SU-DHL-6 (cell line): ENCODE measurements around the gene UBE2O.

Experiments used
- H2AFZ ChIP-seq: fragments of 200-600 bp; sonication (generic); 2 replicates; pipeline ENCODE4 v1.6.1; 2014; ENCODE audit warnings: low read depth, mild to moderate bottlenecking, moderate library complexity, mixed read lengths, antibody characterized with exemption, low read length; ENCODE audit not compliant: severe bottlenecking
- H3F3A ChIP-seq: fragments of 200-600 bp; shearing (Covaris generic); 2 replicates; pipeline ENCODE4 v1.6.0; 2016; ENCODE audit warnings: antibody characterized with exemption, mild to moderate bottlenecking; ENCODE audit not compliant: insufficient read depth
- H3K27ac ChIP-seq: fragments of 200-600 bp; sonication (generic); 2 replicates; pipeline ENCODE4 v1.5.1; 2016; ENCODE audit warnings: low read depth, mild to moderate bottlenecking, low read length, moderate library complexity, mixed read lengths
- H3K27me3 ChIP-seq: fragments of 200-600 bp; sonication (generic), shearing (Covaris generic); 2 replicates; pipeline ENCODE4 v1.6.0; 2014; ENCODE audit warnings: mild to moderate bottlenecking, low read length
- H3K36me3 ChIP-seq: fragments of 200-600 bp; sonication (generic); 2 replicates; pipeline ENCODE4 v1.6.1; 2014; ENCODE audit warnings: mild to moderate bottlenecking, low read length, mixed read lengths
- H3K4me2 ChIP-seq: fragments of 300-600, 200-600 bp; shearing (Covaris generic), sonication (generic); 2 replicates; pipeline ENCODE4 v1.6.0; 2014; ENCODE audit warnings: low read length, low read depth, mild to moderate bottlenecking; ENCODE audit not compliant: poor library complexity, severe bottlenecking
- H3K4me3 ChIP-seq: fragments of 200-600 bp; sonication (generic); 2 replicates; pipeline ENCODE4 v1.5.1; 2014; ENCODE audit warnings: antibody characterized with exemption, low read length, mild to moderate bottlenecking, mixed read lengths; ENCODE audit not compliant: insufficient read depth, poor library complexity, severe bottlenecking
- H3K79me2 ChIP-seq: fragments of 200-600 bp; sonication (generic); 2 replicates; pipeline ENCODE4 v1.6.1; 2014; ENCODE audit warnings: mild to moderate bottlenecking, low read length, moderate library complexity; ENCODE audit not compliant: insufficient read depth
- H3K9ac ChIP-seq: fragments of 200-600 bp; sonication (generic); 2 replicates; pipeline ENCODE4 v1.7.0; 2014; ENCODE audit warnings: mild to moderate bottlenecking, low read length
- H3K9me2 ChIP-seq: fragments of 200-600 bp; sonication (generic); replicated peaks from 2 replicates; pipeline ENCODE4 v1.6.1; 2014; ENCODE audit warnings: low read length; ENCODE audit not compliant: insufficient read depth
- H3K9me3 ChIP-seq: fragments of 200-600 bp; sonication (generic); 2 replicates; pipeline ENCODE4 v1.6.1; 2014; ENCODE audit warnings: low read length, mixed read lengths; ENCODE audit not compliant: insufficient read depth
- H4K20me1 ChIP-seq: fragments of 200-600 bp; sonication (generic); 2 replicates; pipeline ENCODE4 v1.6.1; 2014; ENCODE audit warnings: low read depth, mild to moderate bottlenecking, antibody characterized with exemption, low read length, moderate library complexity, mixed read lengths
- EZH2phosphoT487 ChIP-seq: fragments of 200-600 bp; sonication (generic), shearing (Covaris generic); conservative IDR thresholded peaks from 2 replicates; pipeline ENCODE4 v1.6.1; 2018; ENCODE audit warnings: mild to moderate bottlenecking, antibody characterized with exemption, low read length, moderate library complexity, mixed read lengths
- TF ChIP-seq, protein P1 (sequence below): fragments of 200-600 bp; sonication (generic); IDR thresholded peaks from one replicate; pipeline ENCODE4 v1.5.1; 2017; ENCODE audit warnings: antibody characterized with exemption, mild to moderate bottlenecking, low read length, moderate library complexity; ENCODE audit not compliant: insufficient read depth, poor library complexity, severe bottlenecking

The UBE2O gene

DNA sequence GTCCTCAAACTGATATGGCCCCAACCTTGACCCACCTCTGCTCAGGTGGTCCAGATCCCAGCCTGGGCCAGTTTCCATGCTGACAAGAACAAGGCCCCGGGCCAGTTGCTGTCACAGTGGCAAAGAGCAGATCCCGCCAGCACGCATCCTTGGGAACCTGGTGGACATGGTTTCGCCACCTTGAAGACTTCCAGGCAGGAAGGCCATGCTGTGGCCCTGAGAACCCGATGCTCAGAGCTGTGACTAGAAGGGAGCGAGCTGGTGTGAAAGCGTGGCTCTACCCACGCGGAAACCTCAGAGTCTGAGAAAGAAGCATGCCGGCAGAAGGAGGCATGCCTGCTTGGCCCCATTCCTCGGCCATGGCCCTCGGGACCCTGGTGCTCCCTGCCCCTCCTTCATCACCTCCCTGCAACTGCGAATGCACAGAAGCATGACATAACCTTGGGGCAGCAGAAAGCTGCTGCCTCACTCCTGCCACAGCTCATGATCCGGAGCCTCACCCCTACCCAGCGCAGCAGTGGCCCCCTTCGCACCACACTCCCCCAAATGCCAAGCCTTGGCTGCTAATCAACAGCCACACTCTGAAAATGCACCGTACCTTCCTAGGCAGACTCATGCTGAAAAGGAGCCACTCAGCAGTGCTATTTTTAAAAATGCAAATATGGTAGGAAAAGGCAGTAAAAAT is 33.2 kb downstream of the UBE2O start:
- Histone ChIP-seq H3F3A (no peaks in the 10 kb centered on the region), H3K36me3 (no peaks in the 10 kb centered on the region), H3K79me2 (no peaks in the 10 kb centered on the region), H3K27me3 (no peaks in the 10 kb centered on the region), H3K27ac (no peak overlapping the region), H3K9ac (no peak overlapping the region), H3K9me3 (no peaks in the 10 kb centered on the region), H4K20me1 (no peaks in the 10 kb centered on the region), H3K9me2 (no peaks in the 10 kb centered on the region), H3K4me2 (no peak overlapping the region), H2AFZ (no peak overlapping the region), H3K4me3 (no peak overlapping the region)
- TF ChIP-seq, protein P1, sequence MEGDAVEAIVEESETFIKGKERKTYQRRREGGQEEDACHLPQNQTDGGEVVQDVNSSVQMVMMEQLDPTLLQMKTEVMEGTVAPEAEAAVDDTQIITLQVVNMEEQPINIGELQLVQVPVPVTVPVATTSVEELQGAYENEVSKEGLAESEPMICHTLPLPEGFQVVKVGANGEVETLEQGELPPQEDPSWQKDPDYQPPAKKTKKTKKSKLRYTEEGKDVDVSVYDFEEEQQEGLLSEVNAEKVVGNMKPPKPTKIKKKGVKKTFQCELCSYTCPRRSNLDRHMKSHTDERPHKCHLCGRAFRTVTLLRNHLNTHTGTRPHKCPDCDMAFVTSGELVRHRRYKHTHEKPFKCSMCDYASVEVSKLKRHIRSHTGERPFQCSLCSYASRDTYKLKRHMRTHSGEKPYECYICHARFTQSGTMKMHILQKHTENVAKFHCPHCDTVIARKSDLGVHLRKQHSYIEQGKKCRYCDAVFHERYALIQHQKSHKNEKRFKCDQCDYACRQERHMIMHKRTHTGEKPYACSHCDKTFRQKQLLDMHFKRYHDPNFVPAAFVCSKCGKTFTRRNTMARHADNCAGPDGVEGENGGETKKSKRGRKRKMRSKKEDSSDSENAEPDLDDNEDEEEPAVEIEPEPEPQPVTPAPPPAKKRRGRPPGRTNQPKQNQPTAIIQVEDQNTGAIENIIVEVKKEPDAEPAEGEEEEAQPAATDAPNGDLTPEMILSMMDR, result no peak
- no peak for TF ChIP-seq EZH2phosphoT487

DNA sequence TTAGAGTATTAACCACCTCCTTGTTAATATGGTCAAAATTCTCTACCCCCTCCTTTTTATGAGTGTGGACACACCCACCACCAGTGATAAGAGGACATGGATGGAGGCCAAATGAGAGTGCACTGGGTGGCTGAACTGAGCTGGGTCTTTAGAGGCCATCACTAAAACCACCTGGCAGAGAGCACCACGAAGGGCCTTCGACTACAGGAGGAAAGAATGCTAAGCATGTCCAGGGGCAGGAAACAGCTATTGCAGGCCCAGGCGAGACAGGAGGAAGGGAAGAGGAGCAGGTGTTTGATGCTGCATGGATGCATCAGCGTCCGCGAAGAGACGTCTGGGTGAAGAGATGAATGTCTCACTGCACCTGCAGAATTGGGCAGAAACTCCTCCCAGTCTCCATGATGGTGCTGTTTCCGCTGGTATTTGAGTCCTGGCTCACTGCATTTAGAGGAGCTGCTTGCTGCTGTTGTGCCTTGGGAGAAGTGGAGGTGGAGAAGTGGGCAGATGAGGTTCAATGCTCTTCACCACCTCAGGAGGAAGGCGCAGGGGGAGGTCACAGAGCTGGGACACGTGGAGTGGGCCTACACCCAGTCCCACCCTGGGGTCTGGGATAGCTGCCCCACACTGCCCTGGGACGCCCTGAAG is 35.3 kb downstream of the UBE2O start:
- H3K79me2 ChIP-seq, result no peaks in the 10 kb centered on the region
- no peaks in the 10 kb centered on the region for H3K9me3 ChIP-seq
- no peak overlapping the region for H3K9ac ChIP-seq
- H4K20me1 ChIP-seq, result no peaks in the 10 kb centered on the region
- no peak for TF ChIP-seq EZH2phosphoT487
- TF ChIP-seq, protein P1, result no peak
- H3K9me2 ChIP-seq, result no peaks in the 10 kb centered on the region
- H3K4me2 ChIP-seq, result no peak overlapping the region
- H2AFZ ChIP-seq, result no peak overlapping the region
- no peaks in the 10 kb centered on the region for H3F3A ChIP-seq
- no peak overlapping the region for H3K27ac ChIP-seq
- H3K36me3 ChIP-seq, result no peaks in the 10 kb centered on the region
- no peaks in the 10 kb centered on the region for H3K27me3 ChIP-seq
- no peak overlapping the region for H3K4me3 ChIP-seq

DNA sequence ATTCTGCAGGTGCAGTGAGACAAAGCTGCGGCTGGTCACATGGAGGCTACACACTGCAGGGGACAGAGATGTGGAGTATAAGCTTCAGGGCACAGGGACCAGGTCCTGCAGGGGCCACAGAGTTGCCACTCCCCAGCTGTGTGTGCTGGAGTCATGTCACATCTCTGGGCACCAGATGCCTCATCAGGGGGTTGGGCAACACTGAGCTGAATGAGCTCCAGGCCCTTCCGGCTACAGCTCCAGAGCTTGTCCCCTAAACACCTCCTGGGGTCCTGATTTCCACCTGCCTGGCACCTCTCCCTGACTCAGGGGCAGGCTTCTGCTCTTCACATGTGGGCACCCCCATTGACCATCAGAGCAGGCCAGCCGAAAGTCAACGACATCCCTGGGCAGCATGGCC is 36.1 kb downstream of the UBE2O start:
- Histone ChIP-seq H4K20me1 (no peaks in the 10 kb centered on the region), H3K79me2 (no peaks in the 10 kb centered on the region), H3K4me3 (no peak overlapping the region), H3K9ac (no peak overlapping the region), H2AFZ (no peak overlapping the region), H3K27me3 (no peaks in the 10 kb centered on the region), H3K9me2 (no peaks in the 10 kb centered on the region), H3K27ac (no peak overlapping the region), H3K9me3 (no peaks in the 10 kb centered on the region), H3K36me3 (no peaks in the 10 kb centered on the region), H3K4me2 (no peak overlapping the region), H3F3A (no peaks in the 10 kb centered on the region)
- TF ChIP-seq, protein P1, result no peak
- TF ChIP-seq EZH2phosphoT487, result no peak
